WTC11 (cell line): ENCODE data around the gene NEO1.

Source experiments
- FOXJ3 ChIP-seq: sonication (generic); formaldehyde crosslinking; IDR thresholded peaks from 2 replicates; pipeline ENCODE4 v1.9.0; 2021; ENCODE audit warnings: missing genetic modification reagents, mild to moderate bottlenecking, borderline replicate concordance
- SP1 ChIP-seq: sonication (generic); formaldehyde crosslinking; conservative IDR thresholded peaks from 2 replicates; pipeline ENCODE4 v1.8.1; 2022; ENCODE audit warnings: missing genetic modification reagents

DNA sequence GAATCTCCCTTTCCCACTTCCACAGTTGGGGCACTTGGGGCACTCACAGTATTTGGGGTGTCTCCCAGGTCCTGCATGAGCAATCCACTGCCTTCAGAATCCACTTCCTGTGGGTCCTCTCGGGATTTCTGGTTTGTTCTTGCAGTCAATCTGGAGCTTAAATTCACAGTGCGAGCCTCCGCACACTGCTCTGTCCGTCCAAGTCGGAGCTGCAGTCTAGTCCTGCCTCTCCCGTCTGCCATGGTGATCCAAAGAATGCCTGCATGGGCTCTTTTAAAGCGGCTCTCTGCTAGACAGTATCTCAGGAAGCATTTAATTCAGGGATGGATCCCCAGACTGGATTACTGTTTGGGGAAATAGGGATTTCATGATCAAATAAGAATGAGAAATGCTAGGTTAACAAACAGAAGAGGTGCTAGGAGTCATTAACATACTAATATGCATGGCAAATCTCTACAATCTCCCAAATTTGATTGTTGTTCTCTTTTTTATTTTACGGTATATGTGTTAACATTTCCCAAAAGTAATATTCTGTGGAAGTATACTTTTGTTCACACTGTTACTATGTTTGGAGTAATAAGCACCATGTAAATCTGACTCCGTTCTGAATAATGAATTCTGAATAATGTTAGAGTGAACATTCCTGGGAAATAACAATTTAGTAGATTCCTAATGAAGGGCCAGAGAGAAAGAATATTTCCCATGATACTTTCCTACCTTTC lies 174.0 kb downstream of the NEO1 start:
- TF ChIP-seq FOXJ3 (no peak), SP1 (CRISPR knock-in tag) (no peak)
